IgD-negative memory B cell (primary cell): ENCODE data around the gene GMPR. TPM values are rescaled to one million over a fixed set of nuclear protein-coding genes. Genes with fewer than 3 reads are reported as not detected.

ENCODE experiments used
- H3K27ac Mint-ChIP-seq, 3 donors: one replicate each; pipeline ENCODE4 v1.8.0; 2020 to 2022; ENCODE audit warnings: mild to moderate bottlenecking in 3 of 3, mixed read lengths in 3 of 3, moderate library complexity in 1 of 3
- H3K27me3 Mint-ChIP-seq: one replicate; pipeline ENCODE4 v1.8.0; 2021; ENCODE audit warnings: mixed read lengths
- H3K36me3 Mint-ChIP-seq: one replicate; pipeline ENCODE4 v1.8.0; 2020; ENCODE audit warnings: mild to moderate bottlenecking, mixed read lengths
- H3K4me1 Mint-ChIP-seq, 3 donors: one replicate each; pipeline ENCODE4 v1.8.0; 2020 to 2022; ENCODE audit warnings: mixed read lengths in 3 of 3, mild to moderate bottlenecking in 1 of 3
- H3K4me3 Mint-ChIP-seq, 4 donors: one replicate each; pipeline ENCODE4 v1.8.0; 2020 to 2022; ENCODE audit warnings: mild to moderate bottlenecking in 4 of 4, mixed read lengths in 4 of 4, moderate library complexity in 3 of 4
- H3K9me3 Mint-ChIP-seq, 3 donors: one replicate each; pipeline ENCODE4 v1.8.0; 2020 to 2021; ENCODE audit warnings: mixed read lengths in 3 of 3, mild to moderate bottlenecking in 1 of 3
- polyA plus RNA-seq: library from polyadenylated mRNA; unstranded; fragments of 300-500 nt; fragmentation: Illumina TruSeq; gene quantifications from one replicate; pipeline ENCODE4 v1.2.3, GENCODE V29; 2021

GMPR gene
- polyA plus RNA-seq, 1 donor from 2014 or later, result 1.3 TPM

- peaks cover 0 to 2% (median 0%) of the 10 kb centered on the region in 3 donors for H3K9me3 Mint-ChIP-seq
- no peak overlapping the region for H3K27ac Mint-ChIP-seq
- no peak overlapping the region for H3K4me3 Mint-ChIP-seq
- H3K27me3 Mint-ChIP-seq, result no peaks in the 10 kb centered on the region
- H3K36me3 Mint-ChIP-seq, result peaks cover 4% of the 10 kb centered on the region
- H3K4me1 Mint-ChIP-seq, result peaks cover 11 to 17% (median 15%) of the 10 kb centered on the region in 3 donors
Measured at GRCh38 chr6:16326971-16327776, 88.8 kb downstream of the GMPR start.

- Mint-ChIP-seq H3K9me3 (peaks cover 0 to 2% (median 0%) of the 10 kb centered on the region in 3 donors), H3K27ac (peak overlapping the region in 1 of 3 donors; percentile 71), H3K4me3 (no peak overlapping the region), H3K27me3 (no peaks in the 10 kb centered on the region), H3K4me1 (peaks cover 6 to 10% (median 8%) of the 10 kb centered on the region in 3 donors), H3K36me3 (peaks cover 4% of the 10 kb centered on the region)
Measured at GRCh38 chr6:16327777-16328325, 89.5 kb downstream of the GMPR start.

- H3K27ac Mint-ChIP-seq, result peak overlapping the region in 1 of 3 donors; percentile 85
- no peaks in the 10 kb centered on the region for H3K27me3 Mint-ChIP-seq
- H3K36me3 Mint-ChIP-seq, result peaks cover 2% of the 10 kb centered on the region
- H3K9me3 Mint-ChIP-seq, result peaks cover 0 to 2% (median 0%) of the 10 kb centered on the region in 3 donors
- no peak overlapping the region for H3K4me3 Mint-ChIP-seq
- peaks cover 4 to 5% (median 4%) of the 10 kb centered on the region in 3 donors for H3K4me1 Mint-ChIP-seq
Measured at GRCh38 chr6:16329233-16329632, 90.8 kb downstream of the GMPR start.

DNA sequence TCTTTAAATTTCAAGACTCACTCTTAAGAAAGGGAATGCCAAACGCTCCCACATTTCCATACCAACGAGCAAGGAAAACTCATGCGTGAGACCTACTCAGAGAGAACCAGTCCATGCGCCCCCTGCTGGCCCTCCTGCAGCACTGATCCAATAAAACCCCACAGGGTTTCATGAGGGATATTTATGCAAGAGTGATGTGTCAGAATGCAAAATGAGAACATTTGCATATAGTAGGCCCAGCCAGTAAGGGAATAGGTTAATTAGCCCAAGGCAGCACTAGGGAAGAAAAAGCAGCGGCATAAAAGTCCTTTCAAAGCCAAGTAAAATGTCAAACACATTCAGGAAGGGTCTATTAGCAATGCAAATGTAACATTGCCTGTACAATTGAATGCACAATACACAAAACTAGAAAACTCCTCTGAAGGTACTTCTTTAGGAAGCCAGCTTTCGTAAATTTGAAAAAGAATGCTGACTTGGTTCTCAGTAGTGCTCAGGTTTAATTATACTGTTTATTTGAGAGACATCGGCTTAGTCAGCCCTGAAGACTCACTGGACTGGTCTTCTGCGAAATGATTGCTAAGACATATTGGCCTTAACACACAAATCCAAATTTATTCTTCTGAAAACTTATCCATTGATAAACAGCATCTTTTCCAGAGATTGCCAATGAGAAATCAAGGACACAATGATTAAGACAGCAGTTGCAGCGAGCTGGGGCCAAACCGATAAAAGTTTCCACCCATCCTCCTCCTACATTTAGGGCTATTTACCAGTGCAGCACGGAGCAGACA, 93.2 kb downstream of the GMPR start:
- H3K4me1 Mint-ChIP-seq, result peaks cover 4 to 8% (median 4%) of the 10 kb centered on the region in 3 donors
- no peaks in the 10 kb centered on the region for H3K9me3 Mint-ChIP-seq
- H3K4me3 Mint-ChIP-seq, result no peak overlapping the region
- peaks cover 2% of the 10 kb centered on the region for H3K36me3 Mint-ChIP-seq
- no peak overlapping the region for H3K27ac Mint-ChIP-seq
- H3K27me3 Mint-ChIP-seq, result no peaks in the 10 kb centered on the region

GRCh38 chr6:16332175-16332542, 93.8 kb downstream of the GMPR start:
- Mint-ChIP-seq H3K9me3 (no peaks in the 10 kb centered on the region), H3K27ac (no peak overlapping the region), H3K36me3 (peaks cover 2% of the 10 kb centered on the region), H3K27me3 (no peaks in the 10 kb centered on the region), H3K4me1 (peaks cover 4 to 9% (median 4%) of the 10 kb centered on the region in 3 donors), H3K4me3 (no peak overlapping the region)

GRCh38 chr6:16333580-16333979, 95.2 kb downstream of the GMPR start:
- peaks cover 5 to 10% (median 7%) of the 10 kb centered on the region in 3 donors for H3K4me1 Mint-ChIP-seq
- no peaks in the 10 kb centered on the region for H3K9me3 Mint-ChIP-seq
- H3K36me3 Mint-ChIP-seq, result no peaks in the 10 kb centered on the region
- H3K27ac Mint-ChIP-seq, result no peak overlapping the region
- no peaks in the 10 kb centered on the region for H3K27me3 Mint-ChIP-seq
- no peak overlapping the region for H3K4me3 Mint-ChIP-seq

- no peaks in the 10 kb centered on the region for H3K27me3 Mint-ChIP-seq
- peaks cover 5 to 14% (median 7%) of the 10 kb centered on the region in 3 donors for H3K4me1 Mint-ChIP-seq
- H3K36me3 Mint-ChIP-seq, result no peaks in the 10 kb centered on the region
- no peak overlapping the region for H3K4me3 Mint-ChIP-seq
- H3K9me3 Mint-ChIP-seq, result no peaks in the 10 kb centered on the region
- no peak overlapping the region for H3K27ac Mint-ChIP-seq
Measured at GRCh38 chr6:16334671-16335070, 96.3 kb downstream of the GMPR start.

DNA sequence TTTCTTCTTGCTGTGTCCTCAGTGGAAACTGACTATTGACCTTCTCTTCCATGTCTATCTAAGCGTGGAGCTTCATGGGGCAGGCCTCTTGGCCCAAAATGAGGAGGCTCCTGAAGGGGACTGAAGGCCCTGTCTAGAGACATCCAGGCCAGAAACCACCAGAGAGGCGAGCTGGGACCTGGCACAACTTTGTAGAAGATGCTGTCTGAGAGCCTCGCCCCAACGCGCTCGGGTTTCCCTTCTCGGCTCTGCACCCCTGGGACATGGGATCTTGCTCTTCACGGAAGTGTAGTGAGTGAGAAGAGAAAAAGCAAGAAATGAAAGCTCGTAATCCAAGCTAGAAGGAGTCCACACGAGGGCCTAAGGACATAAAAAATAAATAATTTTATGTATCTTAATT, 96.8 kb downstream of the GMPR start:
- Mint-ChIP-seq H3K4me3 (no peak overlapping the region), H3K27me3 (no peaks in the 10 kb centered on the region), H3K4me1 (peaks cover 5 to 14% (median 7%) of the 10 kb centered on the region in 3 donors), H3K9me3 (no peaks in the 10 kb centered on the region), H3K36me3 (no peaks in the 10 kb centered on the region), H3K27ac (no peak overlapping the region)

- H3K27me3 Mint-ChIP-seq, result no peaks in the 10 kb centered on the region
- H3K4me1 Mint-ChIP-seq, result peaks cover 5 to 14% (median 7%) of the 10 kb centered on the region in 3 donors
- no peak overlapping the region for H3K4me3 Mint-ChIP-seq
- peak overlapping the region in 1 of 3 donors; percentile 10 for H3K27ac Mint-ChIP-seq
- H3K36me3 Mint-ChIP-seq, result no peaks in the 10 kb centered on the region
- no peaks in the 10 kb centered on the region for H3K9me3 Mint-ChIP-seq
Measured at GRCh38 chr6:16336056-16336818, 97.8 kb downstream of the GMPR start.

GRCh38 chr6:16336911-16337294, 98.5 kb downstream of the GMPR start:
- Mint-ChIP-seq H3K27ac (no peak overlapping the region), H3K4me1 (peaks cover 5 to 14% (median 7%) of the 10 kb centered on the region in 3 donors)

GRCh38 chr6:16337295-16337975, 99.0 kb downstream of the GMPR start:
- Mint-ChIP-seq H3K36me3 (no peaks in the 10 kb centered on the region), H3K27ac (no peak overlapping the region), H3K4me3 (no peak overlapping the region), H3K4me1 (peaks cover 5 to 14% (median 7%) of the 10 kb centered on the region in 3 donors), H3K27me3 (no peaks in the 10 kb centered on the region), H3K9me3 (no peaks in the 10 kb centered on the region)

More at GRCh38 chr6:16336911-16337294, 98.5 kb downstream of the GMPR start:
- no peaks in the 10 kb centered on the region for H3K36me3 Mint-ChIP-seq
- H3K27me3 Mint-ChIP-seq, result no peaks in the 10 kb centered on the region
- no peak overlapping the region for H3K4me3 Mint-ChIP-seq
- no peaks in the 10 kb centered on the region for H3K9me3 Mint-ChIP-seq

GRCh38 chr6:16338577-16339264, 100.3 kb downstream of the GMPR start:
- Mint-ChIP-seq H3K4me3 (no peak overlapping the region), H3K27me3 (no peaks in the 10 kb centered on the region), H3K36me3 (no peaks in the 10 kb centered on the region), H3K27ac (peak overlapping the region in 1 of 3 donors; percentile 49), H3K9me3 (no peaks in the 10 kb centered on the region), H3K4me1 (peaks cover 5 to 16% (median 7%) of the 10 kb centered on the region in 3 donors)

DNA sequence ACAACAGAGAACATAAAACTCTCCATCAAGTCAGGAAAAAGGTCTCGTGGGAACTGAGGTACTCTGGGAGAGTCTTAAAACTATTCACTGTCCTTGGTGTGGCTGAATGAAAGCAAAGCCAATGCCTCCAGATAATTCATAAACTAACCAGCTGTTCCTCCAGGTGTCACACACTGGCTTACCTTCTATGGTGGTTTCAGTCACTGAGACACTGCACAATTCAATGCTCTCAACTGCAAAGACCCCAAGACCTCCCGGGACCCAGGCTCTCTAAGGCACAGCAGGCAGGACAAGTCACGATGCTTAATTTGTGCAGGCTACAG, 100.8 kb downstream of the GMPR start:
- Mint-ChIP-seq H3K36me3 (no peaks in the 10 kb centered on the region), H3K27me3 (no peaks in the 10 kb centered on the region), H3K27ac (peak overlapping the region in 1 of 3 donors; percentile 49), H3K4me3 (no peak overlapping the region), H3K4me1 (peaks cover 5 to 16% (median 7%) of the 10 kb centered on the region in 3 donors), H3K9me3 (no peaks in the 10 kb centered on the region)

DNA sequence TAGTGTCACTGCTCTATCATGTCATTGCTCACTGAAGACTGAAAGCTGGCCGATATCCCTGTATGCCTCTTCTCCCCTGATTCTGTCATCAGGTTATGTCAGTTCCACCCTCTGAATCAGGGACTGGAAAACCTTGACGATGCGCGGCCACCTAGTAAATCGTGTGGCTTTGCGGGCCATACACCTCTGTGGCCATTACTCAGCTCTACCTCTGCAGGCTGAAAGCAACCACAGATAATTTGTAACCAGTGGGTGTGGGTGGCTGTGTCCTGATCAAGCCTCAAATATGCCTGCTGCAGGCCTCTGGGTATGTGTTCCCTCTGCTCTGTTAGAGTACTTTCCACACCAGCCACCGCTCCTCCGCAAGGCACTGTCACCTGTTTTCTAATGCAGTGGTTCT, 105.2 kb downstream of the GMPR start:
- no peaks in the 10 kb centered on the region for H3K27me3 Mint-ChIP-seq
- H3K4me1 Mint-ChIP-seq, result peaks cover 2 to 9% (median 5%) of the 10 kb centered on the region in 3 donors
- H3K4me3 Mint-ChIP-seq, result no peak overlapping the region
- H3K36me3 Mint-ChIP-seq, result no peaks in the 10 kb centered on the region
- no peak overlapping the region for H3K27ac Mint-ChIP-seq
- H3K9me3 Mint-ChIP-seq, result no peaks in the 10 kb centered on the region
